SIG-M5 treated with dmso at 0.1 percent for 504 hours (cell line): ENCODE results near the gene MYL5.
A peak's percentile ranks its signal among the peaks of the same experiment; 100 is the strongest.
"Not testable (repeated sequence)": the region's sequence is repeated elsewhere in the genome, so short reads cannot be mapped to it uniquely, and the experiment has no call there.

ENCODE experiments used
- DNase-seq: peaks from one replicate; lab custom pipeline; 2025; ENCODE audit not compliant: unreplicated experiment; lab: John Stamatoyannopoulos, UW

MYL5 gene

GRCh38 chr4:669806-670559 lies 4.4 kb upstream of the MYL5 start:
- DNase-seq = not testable (repeated sequence)

- DNase-seq = no peak
These were observed 2.6 kb upstream of the MYL5 start for GRCh38 chr4:671769-672168.

GRCh38 chr4:673349-674091 lies 822 bp upstream of the MYL5 start:
- no peak for DNase-seq

DNA sequence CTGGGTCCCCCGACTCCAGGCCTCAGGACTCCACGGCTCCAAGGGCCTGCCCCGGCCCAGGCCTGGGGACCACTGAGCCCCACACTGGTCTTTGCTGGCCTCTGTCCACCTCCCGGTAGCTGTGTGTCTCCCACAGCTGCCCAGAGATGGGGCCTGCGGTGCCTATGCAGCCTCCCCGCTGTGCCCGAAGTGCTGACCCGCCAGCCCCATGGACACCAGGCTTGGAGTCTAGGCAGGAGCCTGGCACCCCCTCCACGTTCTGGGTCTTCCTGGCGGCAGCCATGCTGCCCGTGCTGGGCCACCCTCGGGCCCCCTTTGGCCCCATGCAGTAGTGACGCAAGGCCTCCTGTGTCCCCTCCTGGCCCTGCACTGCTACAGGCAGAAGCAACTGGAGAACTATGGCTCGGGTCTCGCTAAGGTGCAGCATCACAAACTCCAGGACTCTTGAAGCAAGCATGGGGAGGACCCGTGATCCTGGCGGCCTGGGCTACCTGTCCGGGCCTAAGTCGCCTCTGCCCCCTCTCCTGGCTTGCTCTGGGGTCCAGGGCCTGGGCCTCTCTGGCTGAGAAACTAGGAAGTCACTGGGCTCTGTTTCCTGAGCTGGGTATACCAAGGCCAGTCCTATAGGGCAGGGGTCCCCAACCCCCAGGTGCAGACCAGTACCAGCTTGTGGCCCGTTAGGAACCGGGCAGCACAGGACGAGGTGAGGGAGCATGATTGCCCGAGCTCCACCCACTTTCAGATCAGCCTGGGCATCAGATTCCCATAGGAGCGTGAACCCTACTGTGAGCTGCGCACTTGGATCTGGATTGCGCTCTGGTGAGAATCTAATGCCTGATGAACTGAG lies 917 bp downstream of the MYL5 start:
- peak; percentile 48 for DNase-seq

- no peak for DNase-seq
These were observed 1.9 kb downstream of the MYL5 start for GRCh38 chr4:675980-676870.

- no peak for DNase-seq
These were observed 2.5 kb downstream of the MYL5 start for GRCh38 chr4:676871-677235.

- DNase-seq = no peak
These were observed 3.3 kb downstream of the MYL5 start for GRCh38 chr4:677431-678293.

DNA sequence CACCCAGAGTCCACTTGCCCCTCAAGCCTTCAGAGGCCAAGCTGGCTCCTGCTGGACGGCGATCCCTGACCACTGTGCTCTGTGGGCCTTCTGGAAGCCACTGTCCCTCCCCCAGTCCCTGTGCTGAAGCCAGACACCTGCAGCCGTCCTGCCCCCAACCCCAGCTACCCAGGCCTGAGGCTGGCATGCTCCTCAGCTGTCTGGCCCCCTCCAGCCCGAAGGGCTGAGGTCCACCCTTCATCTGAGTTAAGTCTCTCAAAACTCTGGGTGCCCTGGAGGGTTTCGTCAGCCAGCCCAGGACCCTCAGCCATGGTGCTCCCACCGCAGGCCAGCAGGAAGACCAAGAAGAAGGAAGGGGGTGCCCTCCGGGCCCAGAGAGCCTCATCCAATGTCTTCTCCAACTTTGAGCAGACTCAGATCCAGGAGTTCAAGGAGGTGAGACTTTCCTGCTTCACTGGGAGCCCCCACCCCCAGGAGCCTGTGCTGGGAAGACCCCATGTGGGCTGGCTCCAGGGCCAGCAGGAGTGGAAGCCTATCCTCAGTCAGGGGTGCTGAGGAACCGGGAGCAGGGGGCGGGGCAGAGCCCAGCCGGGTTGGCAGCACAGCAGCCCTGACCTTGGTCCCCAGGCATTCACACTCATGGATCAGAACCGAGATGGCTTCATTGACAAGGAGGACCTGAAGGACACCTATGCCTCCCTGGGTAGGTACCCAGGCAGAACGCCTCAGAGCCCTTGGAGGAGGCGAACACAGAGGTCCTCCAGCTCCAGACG lies 4.2 kb downstream of the MYL5 start:
- DNase-seq = no peak

GRCh38 chr4:679104-679481 lies 4.8 kb downstream of the MYL5 start:
- DNase-seq = no peak

GRCh38 chr4:679629-680028 lies 5.3 kb downstream of the MYL5 start:
- no peak for DNase-seq

DNA sequence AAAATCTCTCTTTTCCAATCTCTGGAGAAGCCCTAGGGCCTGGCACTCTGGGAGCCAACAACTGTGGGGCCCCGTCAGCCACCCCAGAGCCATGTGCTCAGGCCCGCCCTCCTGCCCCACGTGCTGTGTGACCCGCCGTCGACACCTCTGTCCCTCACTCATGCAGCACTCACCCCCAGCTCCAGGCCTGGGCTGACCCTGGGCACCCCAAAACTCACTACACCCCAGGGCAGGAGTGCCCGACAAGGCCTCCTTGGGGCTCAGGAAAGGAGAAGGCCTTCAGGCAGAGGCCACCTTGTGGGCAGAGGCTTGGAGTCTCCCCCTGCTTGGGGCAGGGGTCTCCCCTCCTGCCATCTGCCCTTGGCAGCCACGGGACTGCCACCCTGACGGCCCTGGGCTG lies 5.7 kb downstream of the MYL5 start:
- DNase-seq = no peak

DNA sequence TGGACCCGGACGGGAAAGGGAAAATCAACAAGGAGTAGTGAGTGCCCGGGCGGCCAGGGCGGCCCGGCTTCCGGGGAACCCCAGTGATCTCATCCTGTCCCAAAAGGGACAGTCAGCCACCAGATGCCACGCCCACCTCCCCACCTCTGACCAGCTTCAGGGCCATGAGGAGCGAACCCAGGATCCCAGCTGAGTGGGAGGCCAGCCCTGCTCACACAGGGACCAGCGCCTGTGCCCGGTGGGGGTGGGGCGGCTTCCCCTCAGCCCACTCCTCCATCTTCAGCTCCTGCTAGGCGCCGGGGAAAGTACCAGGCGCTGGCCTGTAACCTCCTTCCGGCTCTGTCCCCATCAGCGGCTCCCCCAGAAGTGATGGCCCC lies 6.2 kb downstream of the MYL5 start:
- DNase-seq = no peak

- DNase-seq = no peak
These were observed 6.7 kb downstream of the MYL5 start for GRCh38 chr4:680928-681645.

DNA sequence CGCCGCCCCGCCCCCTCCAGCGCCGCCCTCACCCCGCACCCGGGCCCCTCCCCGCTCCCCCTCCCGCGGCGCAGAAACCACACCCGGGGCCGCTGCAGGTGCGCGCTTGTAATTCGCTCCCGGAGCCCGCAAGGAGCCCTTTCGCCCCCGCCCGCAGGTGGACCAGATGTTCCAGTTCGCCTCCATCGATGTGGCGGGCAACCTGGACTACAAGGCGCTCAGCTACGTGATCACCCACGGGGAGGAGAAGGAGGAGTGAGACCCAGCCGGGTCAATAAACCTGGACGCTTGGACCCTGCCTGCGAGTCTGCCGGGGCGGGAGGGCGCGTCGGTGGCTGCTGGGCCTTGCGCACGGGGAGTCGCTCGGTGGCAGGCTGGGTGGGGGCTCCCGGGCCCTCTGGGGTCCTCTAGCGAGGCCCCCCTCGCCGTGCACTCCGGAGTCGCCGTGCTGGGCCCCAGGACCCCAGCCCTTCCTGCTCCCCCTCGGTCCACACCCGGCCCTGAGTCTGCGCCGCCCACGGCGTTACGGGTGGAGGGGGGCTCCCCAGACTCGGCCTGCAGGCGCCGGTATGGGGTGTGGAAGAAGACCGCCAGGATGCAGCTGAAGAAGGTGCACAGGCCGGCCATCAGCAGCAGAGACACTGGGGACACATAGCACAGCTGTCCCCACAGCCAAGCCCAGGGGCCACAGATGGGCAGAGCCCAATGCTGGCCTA lies 7.6 kb downstream of the MYL5 start:
- no peak for DNase-seq

DNA sequence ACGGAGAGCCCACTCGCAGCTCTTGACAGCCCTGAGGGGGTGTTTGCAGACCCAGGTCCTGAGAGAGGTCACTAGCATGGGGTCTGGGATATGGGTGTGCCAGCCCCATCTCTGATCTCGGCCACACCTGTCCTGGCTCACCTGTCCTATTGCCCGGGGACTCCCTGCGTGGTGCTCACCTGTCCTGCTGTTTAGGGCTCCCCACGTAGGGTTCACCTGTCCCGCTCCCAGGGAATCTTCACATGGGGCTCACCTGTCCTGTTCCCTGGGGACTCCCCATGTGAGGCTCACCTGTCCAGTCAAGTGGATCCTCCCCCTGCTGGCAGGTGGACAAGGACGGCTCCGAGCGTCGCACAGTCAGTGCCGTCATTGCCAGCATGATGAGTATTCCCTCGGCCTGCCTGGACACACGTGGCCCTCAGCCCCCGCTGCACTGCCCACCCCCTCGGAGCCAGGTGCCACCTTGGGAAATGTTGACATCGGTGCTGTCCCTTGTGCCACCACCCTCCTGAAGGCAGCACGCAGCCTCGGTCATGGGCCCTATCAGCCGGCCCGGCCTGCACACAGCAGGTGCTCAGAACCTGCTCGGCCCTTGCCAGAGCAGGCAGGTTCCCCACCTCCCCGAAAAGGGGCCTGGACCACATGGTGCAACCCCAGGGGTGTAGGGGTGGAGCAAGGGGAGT lies 8.3 kb downstream of the MYL5 start:
- DNase-seq = no peak

GRCh38 chr4:683247-683897 lies 9.0 kb downstream of the MYL5 start:
- DNase-seq = no peak
